Stimulated activated CD4-positive, alpha-beta T cell treated with anti-CD3 and anti-CD28 coated beads, TNF-alpha, amount 100 ng/mL, for 48 hours (primary cell): ENCODE results near the gene ELF1.
"Not testable (repeated sequence)": the region's sequence is repeated elsewhere in the genome, so short reads cannot be mapped to it uniquely, and the experiment has no call there.

Source experiments
- DNase-seq, 3 donors: peaks; one replicate each; pipeline ENCODE4 v3.0.0-alpha.2; 2020; ENCODE audit warnings: low read depth in 3 of 3

Gene ELF1

DNA sequence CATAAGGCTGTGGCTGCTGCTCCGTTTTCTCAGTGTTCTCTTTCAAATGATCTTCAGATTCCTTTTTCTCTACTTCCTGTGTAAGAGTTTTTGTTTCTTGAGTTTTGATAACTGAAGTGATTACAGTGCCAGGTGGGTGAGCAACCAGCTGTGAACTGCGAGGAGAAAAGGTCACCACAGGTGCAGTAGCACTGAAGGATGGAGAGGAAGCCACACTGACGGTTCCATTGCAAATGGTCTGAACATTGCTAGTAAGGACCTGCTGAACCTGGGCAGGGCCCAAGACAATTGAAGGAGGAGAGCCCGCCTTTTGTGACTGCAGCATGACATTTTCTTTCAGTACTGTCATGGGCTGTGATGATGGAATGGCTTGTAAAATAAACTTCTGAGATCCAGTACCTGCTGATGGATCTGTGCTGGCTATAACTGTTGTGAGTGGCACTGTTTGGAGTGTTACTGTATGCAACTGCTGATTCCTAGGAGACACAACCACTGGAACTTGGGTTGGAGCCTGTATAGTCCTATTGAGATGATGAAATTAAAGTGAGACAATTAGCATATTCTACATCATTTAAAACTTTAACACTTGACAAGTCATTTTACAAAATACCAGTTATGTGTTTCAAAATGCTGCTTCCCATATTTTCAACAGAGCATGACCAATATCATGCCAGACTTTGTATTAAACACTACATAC is 85.5 kb downstream of the ELF1 start:
- no peak for DNase-seq

DNA sequence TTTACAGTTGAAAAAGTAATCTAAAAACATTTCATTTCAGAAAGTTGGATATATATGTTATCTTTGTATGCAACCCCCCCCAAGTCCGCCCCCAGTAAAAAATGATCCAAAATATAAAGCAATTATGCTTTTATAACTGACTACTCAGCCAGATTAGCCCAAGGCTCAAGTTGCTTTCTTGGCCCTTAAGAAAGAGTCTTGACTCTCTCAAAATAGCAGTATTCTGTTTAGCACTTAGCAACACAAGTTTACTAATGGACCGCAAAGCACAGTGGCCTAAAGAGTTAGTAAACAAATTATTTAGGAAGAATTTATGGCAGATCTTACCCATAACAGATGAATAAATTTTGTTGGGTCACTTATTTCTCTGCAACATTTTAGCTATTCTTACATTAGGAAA is 86.9 kb downstream of the ELF1 start:
- no peak for DNase-seq

DNA sequence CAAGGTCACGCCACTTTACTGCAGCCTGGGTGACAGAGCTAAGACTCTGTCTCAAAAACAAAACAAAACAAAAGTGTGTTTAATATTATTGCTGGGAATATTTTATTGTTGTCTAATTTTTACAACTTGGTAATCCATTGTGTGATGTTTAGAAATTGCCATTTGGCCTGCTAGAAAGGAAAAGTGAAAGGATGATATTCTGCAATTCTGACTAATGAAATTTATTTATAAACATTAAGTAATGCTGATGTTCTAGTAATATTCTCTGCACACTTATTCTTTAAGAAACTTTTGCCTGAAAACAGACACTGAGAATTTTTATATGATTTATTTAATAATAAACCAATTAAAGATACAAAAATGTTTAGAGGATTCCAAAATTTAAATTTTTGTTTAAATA is 87.4 kb downstream of the ELF1 start:
- DNase-seq: no peak

- DNase-seq: not testable (repeated sequence)
Observed at GRCh38 chr13:40929883-40930282, 89.2 kb downstream of the ELF1 start.

DNA sequence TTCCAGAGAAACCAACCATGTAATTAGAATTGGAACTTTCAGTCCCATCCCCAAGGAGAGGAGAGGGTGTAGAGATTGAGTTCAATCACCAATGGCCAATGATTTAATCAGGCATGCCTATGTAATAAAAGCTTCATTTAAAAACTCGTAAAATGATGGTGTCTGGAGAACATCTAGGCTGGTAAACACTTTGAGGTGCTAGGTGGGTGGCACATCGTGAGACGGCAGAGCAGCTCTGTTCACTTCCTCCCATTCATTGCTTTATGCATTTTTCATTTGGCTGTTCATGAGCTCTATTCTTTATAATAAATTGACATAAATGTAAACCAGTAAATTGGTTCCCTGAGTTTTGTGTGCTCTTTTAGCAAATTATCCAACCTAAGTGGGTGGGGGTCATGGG is 90.1 kb downstream of the ELF1 start:
- DNase-seq: no peak

DNA sequence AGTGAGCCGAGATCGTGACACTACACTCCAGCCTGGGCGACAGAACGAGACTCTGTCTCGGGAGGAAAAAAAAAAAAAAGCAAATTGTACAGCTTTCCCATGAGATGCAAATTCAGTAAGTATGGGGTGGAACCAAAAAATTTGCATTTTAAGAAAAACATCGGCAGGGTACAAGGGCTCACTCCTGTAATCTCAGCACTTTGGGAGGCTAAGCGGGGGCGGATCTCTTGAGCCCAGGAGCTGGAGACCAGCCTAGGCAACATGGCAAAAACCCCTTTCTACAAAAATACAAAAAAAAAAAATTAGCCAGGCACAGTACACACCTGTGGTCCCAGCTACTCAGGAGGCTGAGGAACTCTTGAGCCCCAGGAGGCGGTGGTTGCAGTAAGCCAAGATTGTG is 91.2 kb downstream of the ELF1 start:
- DNase-seq: no peak

DNA sequence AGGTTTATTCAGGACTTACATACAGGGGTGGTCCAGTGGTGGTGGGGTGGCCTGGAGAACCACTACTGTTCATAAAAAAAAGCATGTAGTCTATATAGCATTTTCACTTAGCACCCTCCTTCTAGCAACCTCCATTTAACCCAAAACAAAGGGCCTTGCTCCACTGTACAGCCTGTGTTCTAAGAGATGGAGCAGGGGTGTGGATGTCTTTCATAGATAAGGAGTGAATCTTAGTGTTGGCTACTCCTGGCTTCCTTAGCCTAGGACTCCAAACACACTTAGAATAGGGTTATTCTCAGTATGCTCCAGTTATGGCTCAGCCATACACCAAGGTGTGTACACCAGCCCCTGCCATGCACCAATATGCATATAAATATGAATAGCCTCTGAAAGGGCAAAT is 95.2 kb downstream of the ELF1 start:
- no peak for DNase-seq

DNA sequence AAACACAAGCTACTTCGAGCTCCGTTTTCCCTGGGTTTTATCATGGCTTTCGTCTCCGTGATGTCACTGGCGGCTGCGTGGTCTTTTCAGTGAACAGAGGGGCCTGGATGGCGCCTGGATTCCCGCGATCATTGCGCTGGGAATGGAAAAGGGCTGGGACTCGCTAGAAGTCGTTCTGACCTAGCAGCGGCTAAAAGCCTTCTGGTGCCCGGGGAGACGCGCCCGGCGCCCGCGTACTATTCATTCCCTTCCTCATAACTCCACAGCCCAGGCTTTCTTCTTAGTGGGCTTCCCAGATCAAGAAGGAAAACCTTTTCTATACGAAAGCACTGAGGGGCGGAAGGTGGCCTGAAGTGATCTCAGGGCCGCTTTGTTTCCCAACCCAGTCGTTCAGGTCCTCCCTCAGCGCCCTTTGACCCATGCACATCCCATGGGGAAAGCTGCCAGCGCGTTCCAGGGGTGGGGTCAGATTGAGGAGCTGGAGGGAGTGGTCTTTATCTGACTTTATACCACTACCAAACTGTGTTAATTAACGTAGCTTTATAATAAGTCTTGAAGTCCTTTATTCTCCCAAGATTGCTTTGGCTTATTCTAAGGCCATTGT is 96.6 kb downstream of the ELF1 start:
- no peak for DNase-seq

GRCh38 chr13:40920826-40921225 is 98.3 kb downstream of the ELF1 start:
- no peak for DNase-seq

DNA sequence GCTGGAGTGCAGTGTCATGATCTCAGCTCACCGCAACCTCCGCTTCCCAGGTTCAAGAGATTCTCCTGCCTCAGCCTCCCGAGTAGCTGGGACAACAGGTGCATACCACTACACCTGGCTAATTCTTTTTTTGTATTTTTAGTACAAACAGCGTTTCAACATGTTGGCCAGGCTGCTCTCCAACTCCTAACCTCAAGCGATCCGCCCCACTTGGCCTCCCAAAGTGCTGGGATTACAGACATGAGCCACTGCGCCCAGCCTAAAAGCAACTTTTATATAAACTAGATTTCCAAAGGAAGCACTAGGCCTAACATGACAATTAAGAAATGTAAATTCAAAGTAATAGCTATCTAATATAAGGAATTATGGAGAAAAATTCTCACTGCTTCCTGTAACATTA is 99.2 kb downstream of the ELF1 start:
- DNase-seq: not testable (repeated sequence)

GRCh38 chr13:40916207-40916998 is 102.7 kb downstream of the ELF1 start:
- DNase-seq: no peak

GRCh38 chr13:40914863-40915262 is 104.3 kb downstream of the ELF1 start:
- not testable (repeated sequence) for DNase-seq

GRCh38 chr13:40911341-40911740 is 107.8 kb downstream of the ELF1 start:
- DNase-seq: no peak

GRCh38 chr13:40910324-40911050 is 108.6 kb downstream of the ELF1 start:
- DNase-seq: no peak

GRCh38 chr13:40909541-40910200 is 109.4 kb downstream of the ELF1 start:
- not testable (repeated sequence) for DNase-seq

GRCh38 chr13:40908546-40908945 is 110.6 kb downstream of the ELF1 start:
- DNase-seq: no peak

DNA sequence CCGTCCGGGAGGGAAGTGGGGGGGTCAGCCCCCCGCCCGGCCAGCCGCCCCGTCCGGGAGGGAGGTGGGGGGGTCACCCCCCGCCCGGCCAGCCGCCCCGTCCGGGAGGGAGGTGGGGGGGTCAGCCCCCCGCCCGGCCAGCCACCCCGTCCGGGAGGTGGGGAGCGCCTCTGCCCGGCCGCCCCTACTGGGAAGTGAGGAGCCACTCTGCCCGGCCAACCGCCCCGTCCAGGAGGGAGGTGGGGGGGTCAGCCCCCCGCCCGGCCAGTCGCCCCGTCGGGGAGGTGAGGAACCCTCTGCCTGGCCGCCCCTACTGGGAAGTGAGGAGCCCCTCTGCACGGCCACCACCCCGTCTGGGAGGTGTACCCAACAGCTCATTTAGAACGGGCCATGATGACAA is 118.1 kb downstream of the ELF1 start:
- DNase-seq: not testable (repeated sequence)

GRCh38 chr13:40900568-40900967 is 118.5 kb downstream of the ELF1 start:
- not testable (repeated sequence) for DNase-seq

GRCh38 chr13:40897053-40897452 is 122.1 kb downstream of the ELF1 start:
- DNase-seq: no peak

DNA sequence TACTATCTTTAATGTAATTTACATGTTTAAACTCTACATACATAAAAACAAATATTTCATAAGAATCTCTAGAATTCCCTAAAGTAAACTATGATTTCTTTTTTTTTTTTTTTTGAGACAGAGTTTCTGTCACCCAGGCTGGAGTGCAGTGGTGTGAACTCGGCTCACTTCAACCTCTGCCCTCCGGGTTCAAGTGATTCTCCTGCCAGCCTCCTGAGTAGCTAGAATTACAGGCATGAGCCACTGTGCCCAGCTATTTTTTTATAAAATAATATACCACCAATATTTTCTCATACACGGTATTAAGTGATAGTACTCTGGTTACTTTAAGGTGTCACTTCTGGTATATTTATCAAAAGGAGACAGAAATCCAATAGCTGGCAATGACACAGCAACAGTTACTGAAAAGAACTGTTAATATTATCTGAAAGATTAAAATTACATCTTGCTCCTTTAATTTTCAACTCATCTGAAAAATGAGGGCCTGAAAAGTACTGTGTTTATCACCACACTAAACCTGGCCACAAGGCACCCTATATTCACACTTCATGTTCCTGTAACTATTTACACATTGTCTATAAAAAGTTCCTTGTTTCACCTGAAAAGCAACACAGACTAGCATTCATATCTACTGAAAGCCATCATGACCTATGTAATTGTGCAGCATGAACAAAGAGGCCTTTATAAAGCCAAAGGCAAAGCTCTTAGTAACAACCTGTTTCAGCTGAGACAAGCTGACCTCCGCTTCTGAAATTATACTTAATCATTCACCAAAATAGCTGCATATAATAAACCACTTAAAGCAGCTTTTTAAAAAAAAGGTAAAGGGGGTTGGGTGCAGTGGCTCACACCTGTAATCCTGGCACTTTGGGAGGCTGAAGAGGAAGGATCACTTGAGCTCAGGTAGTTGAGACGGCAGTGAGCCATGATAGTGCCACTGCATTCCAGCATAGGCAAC is 123.6 kb downstream of the ELF1 start:
- DNase-seq: no peak
